ENCODE measurements around the gene NAA30.
"Not testable (repeated sequence)": the region's sequence is repeated elsewhere in the genome, so short reads cannot be mapped to it uniquely, and the experiment has no call there.

The NAA30 gene

DNA sequence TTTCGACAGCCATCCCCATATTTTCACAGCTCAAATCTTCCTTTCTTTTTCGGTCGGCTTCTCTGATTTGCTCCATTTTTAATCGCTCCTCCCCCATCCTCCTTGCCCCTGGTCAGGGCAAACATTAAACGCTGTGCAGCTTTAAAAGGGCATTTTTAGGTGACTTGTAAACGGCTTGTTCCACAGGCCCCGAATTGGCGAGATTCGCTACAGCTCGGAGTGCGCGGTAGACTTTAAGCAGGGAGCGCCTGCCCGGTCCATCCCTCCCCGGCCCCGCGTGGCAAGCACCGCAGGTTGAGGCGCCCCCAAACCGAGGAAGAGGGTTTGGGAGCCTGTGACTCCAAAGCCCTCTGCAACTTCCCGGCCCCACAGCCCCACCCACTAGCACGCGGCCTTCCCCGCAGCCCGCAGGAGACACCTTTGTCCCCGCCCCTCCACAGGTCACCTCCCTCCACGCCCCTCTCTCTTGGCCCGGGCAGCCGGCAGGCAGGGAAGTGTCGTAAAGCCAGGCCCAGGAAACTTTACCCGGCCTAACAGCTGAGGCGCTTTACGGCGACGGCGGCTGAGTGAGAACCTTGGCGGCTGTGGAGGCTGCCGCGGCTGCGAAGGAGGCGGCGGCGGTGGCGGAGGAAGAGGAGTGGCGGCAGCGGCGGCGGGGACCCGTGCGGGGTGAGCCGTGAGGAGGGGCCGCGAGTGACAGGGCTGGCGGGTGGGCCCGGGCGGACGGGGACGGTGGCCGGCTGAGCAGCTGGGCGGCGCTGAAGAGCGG lies at the start of gene NAA30:
Gene NAA30 (plus strand): TSS at position 550 of the 769 bp plus-strand sequence. CDS start 372 bp downstream, outside the sequence.
- DNase-seq (ENCODE audit: low read depth), result peak; percentile 92

DNA sequence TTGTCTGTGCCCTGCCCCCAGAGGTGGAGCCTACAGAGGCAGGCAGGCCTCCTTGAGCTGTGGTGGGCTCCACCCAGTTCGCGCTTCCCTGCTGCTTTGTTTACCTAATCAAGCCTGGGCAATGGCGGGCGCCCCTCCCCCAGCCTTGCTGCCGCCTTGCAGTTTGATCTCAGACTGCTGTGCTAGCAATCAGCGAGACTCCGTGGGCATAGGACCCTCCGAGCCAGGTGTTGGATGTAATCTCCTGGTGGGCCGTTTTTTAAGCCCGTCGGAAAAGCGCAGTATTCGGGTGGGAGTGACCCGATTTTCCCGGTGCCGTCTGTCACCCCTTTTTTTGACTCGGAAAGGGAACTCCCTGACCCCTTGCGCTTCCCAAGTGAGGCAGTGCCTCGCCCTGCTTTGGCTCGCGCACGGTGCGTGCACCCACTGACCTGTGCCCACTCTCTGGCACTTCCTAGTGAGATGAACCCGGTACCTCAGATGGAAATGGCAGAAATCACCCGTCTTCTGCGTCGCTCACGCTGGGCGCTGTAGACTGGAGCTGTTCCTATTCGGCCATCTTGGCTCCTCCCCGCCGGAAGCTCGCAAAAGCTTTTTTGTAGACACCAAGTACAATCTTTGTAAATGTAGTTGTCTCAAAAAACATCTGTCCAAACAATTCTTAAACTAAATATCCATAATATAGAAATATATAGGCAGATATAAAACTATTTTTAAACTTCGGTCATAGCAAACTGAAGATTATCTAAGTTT lies 46.7 kb upstream of the NAA30 start:
- not testable (repeated sequence) for DNase-seq (ENCODE audit: low read depth)

- DNase-seq (ENCODE audit: low read depth), result no peak
Measured at GRCh38 chr14:57345106-57345505, 45.3 kb upstream of the NAA30 start.

DNA sequence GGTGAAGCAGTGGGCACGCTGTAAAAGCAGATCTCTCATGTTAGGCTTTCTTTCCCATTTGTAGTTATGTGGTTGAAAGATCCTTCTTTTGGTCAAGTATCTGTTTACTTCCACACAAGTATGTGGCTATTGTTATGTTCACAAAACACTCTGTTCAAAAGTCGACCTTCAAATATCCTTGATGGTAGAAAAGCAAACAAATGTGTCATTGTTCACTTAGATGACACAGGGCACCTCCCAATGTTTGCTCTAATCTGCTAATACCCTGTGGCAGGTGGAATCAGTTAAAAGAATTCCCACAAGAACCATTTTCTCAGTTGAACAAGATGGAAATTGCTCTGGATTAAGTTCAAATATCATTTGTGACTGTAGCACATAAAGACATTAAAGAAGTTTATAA lies 43.6 kb upstream of the NAA30 start:
- no peak for DNase-seq (ENCODE audit: low read depth)

GRCh38 chr14:57352396-57353170 lies 37.8 kb upstream of the NAA30 start:
- DNase-seq (ENCODE audit: low read depth), result no peak

DNA sequence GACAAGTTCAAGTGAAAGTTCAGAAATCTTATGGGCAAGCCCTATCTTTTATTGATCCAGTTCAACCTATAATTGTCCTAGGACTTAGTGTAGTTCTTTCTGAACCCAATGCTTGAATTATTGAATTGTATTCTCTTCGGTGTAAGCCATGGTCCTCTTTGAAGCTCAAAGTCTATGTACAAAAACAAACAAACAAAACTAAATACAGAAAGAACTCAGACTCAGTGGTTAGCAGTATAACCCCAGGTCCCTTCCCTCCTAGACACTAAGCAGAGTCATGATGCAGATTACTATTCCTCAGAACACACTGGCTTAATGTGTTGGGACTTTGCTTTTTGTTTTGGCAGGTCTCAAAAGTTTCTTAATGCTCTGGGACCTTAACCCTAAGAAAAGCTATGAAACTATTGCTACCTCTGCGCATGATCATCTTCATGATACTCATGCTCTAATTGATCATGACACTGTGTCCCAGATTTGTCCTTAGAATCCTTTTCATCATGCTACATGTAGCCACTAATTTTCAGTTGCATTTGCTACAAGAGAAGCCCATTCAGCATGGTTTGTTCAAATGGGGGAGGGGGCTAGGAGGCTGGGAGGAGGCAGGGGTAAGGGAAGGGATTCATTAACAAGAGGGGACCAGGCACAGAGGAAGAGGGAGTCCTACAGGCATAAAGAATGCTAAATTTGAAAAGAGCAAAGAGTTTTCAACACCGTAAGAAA lies 35.1 kb upstream of the NAA30 start:
- DNase-seq (ENCODE audit: low read depth), result no peak

GRCh38 chr14:57362361-57362760 lies 28.0 kb upstream of the NAA30 start:
- peak; percentile 46 for DNase-seq (ENCODE audit: low read depth)

- no peak for DNase-seq (ENCODE audit: low read depth)
Measured at GRCh38 chr14:57364659-57365450, 25.5 kb upstream of the NAA30 start.

DNA sequence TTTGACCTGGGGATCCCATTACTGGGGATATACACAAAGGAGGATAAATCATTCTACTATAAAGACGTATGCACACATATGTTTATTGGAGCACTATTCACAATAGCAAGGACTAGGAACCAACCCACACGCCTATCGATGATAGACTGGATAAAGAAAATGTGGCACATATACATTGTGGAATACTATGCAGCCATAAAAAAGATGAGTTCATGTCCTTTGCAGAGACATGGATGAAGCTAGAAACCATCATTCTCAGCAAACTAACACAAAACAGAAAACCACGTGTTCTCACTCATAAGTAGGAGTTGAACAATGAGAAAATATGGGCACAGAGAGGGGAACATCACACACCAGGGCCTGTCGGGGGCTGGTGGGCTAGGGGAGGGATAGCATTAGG lies 20.2 kb upstream of the NAA30 start:
- not testable (repeated sequence) for DNase-seq (ENCODE audit: low read depth)

- no peak for DNase-seq (ENCODE audit: low read depth)
Measured at GRCh38 chr14:57371013-57371412, 19.4 kb upstream of the NAA30 start.

GRCh38 chr14:57375156-57375555 lies 15.2 kb upstream of the NAA30 start:
- no peak for DNase-seq (ENCODE audit: low read depth)

- no peak for DNase-seq (ENCODE audit: low read depth)
Measured at GRCh38 chr14:57378661-57379060, 11.7 kb upstream of the NAA30 start.

- DNase-seq (ENCODE audit: low read depth), result no peak
Measured at GRCh38 chr14:57380935-57381334, 9.5 kb upstream of the NAA30 start.

GRCh38 chr14:57382283-57382682 lies 8.1 kb upstream of the NAA30 start:
- peak; percentile 86 for DNase-seq (ENCODE audit: low read depth)

GRCh38 chr14:57383125-57383745 lies 7.2 kb upstream of the NAA30 start:
- no peak for DNase-seq (ENCODE audit: low read depth)

- DNase-seq (ENCODE audit: low read depth), result no peak
Measured at GRCh38 chr14:57388067-57388466, 2.3 kb upstream of the NAA30 start.

- DNase-seq (ENCODE audit: low read depth), result no peak
Measured at GRCh38 chr14:57389646-57390036, 745 bp upstream of the NAA30 start.

DNA sequence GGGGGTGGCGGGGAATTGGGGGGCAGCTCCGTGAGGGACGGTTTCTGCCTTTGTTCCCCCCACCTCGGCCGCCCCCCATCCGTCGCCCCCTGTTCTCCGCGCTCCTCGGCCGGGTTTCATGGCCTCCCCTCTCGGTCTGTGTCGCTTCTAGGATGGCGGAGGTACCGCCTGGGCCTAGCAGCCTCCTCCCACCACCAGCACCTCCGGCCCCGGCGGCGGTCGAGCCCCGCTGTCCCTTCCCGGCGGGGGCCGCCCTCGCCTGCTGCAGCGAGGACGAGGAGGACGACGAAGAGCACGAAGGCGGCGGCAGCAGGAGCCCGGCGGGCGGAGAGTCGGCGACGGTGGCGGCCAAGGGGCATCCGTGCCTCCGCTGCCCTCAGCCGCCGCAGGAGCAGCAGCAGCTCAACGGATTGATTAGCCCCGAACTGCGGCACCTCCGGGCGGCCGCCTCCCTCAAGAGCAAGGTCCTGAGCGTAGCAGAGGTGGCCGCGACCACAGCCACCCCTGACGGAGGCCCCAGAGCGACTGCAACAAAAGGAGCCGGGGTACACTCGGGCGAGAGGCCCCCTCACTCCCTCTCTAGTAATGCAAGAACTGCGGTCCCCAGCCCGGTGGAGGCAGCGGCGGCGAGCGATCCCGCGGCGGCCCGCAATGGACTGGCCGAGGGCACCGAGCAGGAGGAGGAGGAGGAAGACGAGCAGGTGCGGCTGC lies 575 bp downstream of the NAA30 start:
- DNase-seq (ENCODE audit: low read depth), result no peak

DNA sequence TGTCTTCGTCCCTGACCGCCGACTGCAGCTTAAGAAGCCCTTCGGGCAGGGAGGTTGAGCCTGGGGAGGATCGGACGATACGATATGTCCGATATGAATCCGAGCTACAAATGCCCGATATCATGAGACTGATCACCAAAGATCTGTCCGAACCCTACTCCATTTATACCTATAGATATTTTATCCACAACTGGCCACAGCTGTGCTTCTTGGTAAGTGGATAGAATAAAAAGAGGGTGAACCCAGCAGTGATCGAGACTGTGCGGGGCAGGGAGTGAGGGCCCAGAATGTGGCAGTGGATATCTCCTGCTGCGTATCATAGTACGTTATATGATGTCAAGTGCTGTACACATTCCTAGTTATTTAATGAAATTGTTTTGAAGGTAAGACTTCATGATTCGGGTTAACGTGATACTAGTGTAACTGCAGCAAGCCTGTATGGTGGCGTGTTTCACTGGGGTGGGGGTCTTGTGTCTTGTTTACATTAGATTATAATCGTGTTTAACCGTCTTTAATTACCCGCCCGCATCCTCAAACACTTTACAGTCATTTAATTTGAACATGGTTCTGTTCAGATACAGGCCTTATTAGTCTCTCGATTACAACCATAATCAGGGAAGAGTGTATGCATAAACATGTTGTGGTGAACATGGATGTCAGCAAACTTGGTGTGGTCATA lies 1.3 kb downstream of the NAA30 start:
- DNase-seq (ENCODE audit: low read depth), result no peak

Measured in amniotic epithelial cell (primary cell).